Measurements from ENCODE around the gene TTR. TPM values are rescaled to one million over a fixed set of nuclear protein-coding genes. Genes with fewer than 3 reads are reported as not detected.

Gene TTR
- total and polyA plus RNA-seq, 9 of the 15 experiments (the other 6 are each of a cell fraction or from before 2014, with no cell fraction given) = 0.17 to 0.53 TPM; not detected in 7

GRCh38 chr18:31562726-31563125 is 29.0 kb upstream of the TTR start:
- no TSS peak for BruUV-seq (replicated peaks)
- no peak overlapping the region for H3K4me3 ChIP-seq
- DNase-seq (ENCODE audit: extremely low read depth in 1 of 4, low spot score in 3 of 4) (no peak), ATAC-seq (no peak), FAIRE-seq (no peak)
- intact Hi-C loops (cut with micrococcal nuclease) (loop anchor here (5.0 kb wide), 1 partner anchor 590 kb away; no protein-coding TSS in a partner anchor), in situ Hi-C loops (cut with MboI) (loop anchor here (5.0 kb wide), 1 partner anchor 405 kb away; no protein-coding TSS in a partner anchor)
- H3K4me1 ChIP-seq (replicated peaks in 1 of 2; ENCODE audit: control insufficient read depth in 2 of 2, insufficient read depth in 2 of 2, low read length in 2 of 2) = no peaks in the 10 kb centered on the region
- ChIA-PET POLR2A (no interaction called here), CTCF (ENCODE audit: low intra/inter-chr PET ratio) (interaction anchor here (0.7 kb wide), 2 partner anchors 56 to 414 kb away, joined by 3 read pairs; no protein-coding TSS in a partner anchor)
- no peak overlapping the region for H3K9ac ChIP-seq (ENCODE audit: insufficient read depth in 1 of 2, low read depth in 2 of 2, low read length in 2 of 2)
- no peaks in the 10 kb centered on the region for H3K9me1 ChIP-seq (ENCODE audit: control insufficient read depth, insufficient read depth, low read length)
- H2AFZ ChIP-seq (ENCODE audit: low read depth, low read length) = no peak overlapping the region
- no peak overlapping the region for H3K27ac ChIP-seq (ENCODE audit: extremely low read depth, low read depth, low read length)
- H3K79me2 ChIP-seq (ENCODE audit: control insufficient read depth, insufficient read depth, low read length) = no peaks in the 10 kb centered on the region
- H3K4me2 ChIP-seq (ENCODE audit: insufficient read depth, low read length) = no peak overlapping the region
- H3K9me3 ChIP-seq (replicated peaks; ENCODE audit: control insufficient read depth, insufficient read depth, low read depth, low read length) = no peaks in the 10 kb centered on the region
- WGBS (ENCODE audit: insufficient coverage, low coverage, missing lambda C conversion rate) = 0% methylated on average over 4 of the region's 4 CpGs
- H3K27me3 ChIP-seq (ENCODE audit: control insufficient read depth in 2 of 2, insufficient read depth in 2 of 2, low read length in 2 of 2) = peaks cover 0 to 9% of the 10 kb centered on the region in 2 experiments; a peak in 3 of 5 replicates
- no peaks in the 10 kb centered on the region for H4K20me1 ChIP-seq (replicated peaks; ENCODE audit: control insufficient read depth, insufficient read depth, low read length)
- H3K36me3 ChIP-seq (ENCODE audit: control insufficient read depth, insufficient read depth, low read length) = no peaks in the 10 kb centered on the region
- no peak for TF ChIP-seq ZNF830 (CRISPR knock-in tag; IDR thresholded peaks at IDR 0.05)
- no peak for TF ChIP-seq PHF20 (IDR thresholded peaks at IDR 0.05; ENCODE audit: partially characterized antibody)
- no peak for TF ChIP-seq DEAF1 (CRISPR knock-in tag; IDR thresholded peaks at IDR 0.05)
- no peak for TF ChIP-seq ZZZ3 (IDR thresholded peaks at IDR 0.05)
- TF ChIP-seq RNF2 (IDR thresholded peaks at IDR 0.05) = no peak
- no peak for TF ChIP-seq POU5F1 (IDR thresholded peaks at IDR 0.05; ENCODE audit: borderline replicate concordance, low read depth, low read length, partially characterized antibody)
- TF ChIP-seq RHOXF2B (CRISPR knock-in tag; conservative IDR thresholded peaks at IDR 0.05) = no peak
- no peak for TF ChIP-seq SP2 (IDR thresholded peaks at IDR 0.05; ENCODE audit: extremely low read depth, low read depth, low read length, poor library complexity, severe bottlenecking)
- no peak for TF ChIP-seq ZNF431 (CRISPR knock-in tag; IDR thresholded peaks at IDR 0.05)
- no peak for TF ChIP-seq FOXA3 (CRISPR knock-in tag; conservative IDR thresholded peaks at IDR 0.05 in 1 of 2, IDR thresholded peaks at IDR 0.05 in 1 of 2)
- no peak for TF ChIP-seq HNRNPH1 (optimal IDR thresholded peaks at IDR 0.05; ENCODE audit: low read depth, low read length)
- TF ChIP-seq NR1H2 (CRISPR knock-in tag; IDR thresholded peaks at IDR 0.05) = no peak
- TF ChIP-seq ZNF586 (CRISPR knock-in tag; conservative IDR thresholded peaks at IDR 0.05) = no peak
- TF ChIP-seq SRSF7 (optimal IDR thresholded peaks at IDR 0.05; ENCODE audit: low read depth, low read length) = no peak
- no peak for TF ChIP-seq SAFB2 (IDR thresholded peaks at IDR 0.05; ENCODE audit: borderline replicate concordance, low read depth, low read length, severe bottlenecking)
- no peak for TF ChIP-seq U2AF2 (optimal IDR thresholded peaks at IDR 0.05; ENCODE audit: low read depth, low read length)
- TF ChIP-seq RERE (CRISPR knock-in tag; IDR thresholded peaks at IDR 0.05; ENCODE audit: borderline replicate concordance) = no peak
